NCI-H524 treated with DMSO at 0.1 percent for 48 hours (cell line): ENCODE results near the gene USH1G.
"Not testable (repeated sequence)": the region's sequence is repeated elsewhere in the genome, so short reads cannot be mapped to it uniquely, and the experiment has no call there.

Experiments
- DNase-seq: peaks from one replicate; lab custom pipeline; 2025; lab: John Stamatoyannopoulos, UW

The USH1G gene

GRCh38 chr17:74930535-74931036, 7.5 kb upstream of the USH1G start:
- DNase-seq = no peak

GRCh38 chr17:74928786-74929185, 5.7 kb upstream of the USH1G start:
- no peak for DNase-seq

GRCh38 chr17:74925242-74925641, 2.2 kb upstream of the USH1G start:
- no peak for DNase-seq

- no peak for DNase-seq
Observed at GRCh38 chr17:74924250-74924948, 1.3 kb upstream of the USH1G start, which contains the start of gene OTOP2. Gene OTOP2 (plus strand): TSS chr17:74924273. CDS start chr17:74924633, 360 bp downstream.

- no peak for DNase-seq
Observed at GRCh38 chr17:74923538-74924249, 639 bp upstream of the USH1G start.

- DNase-seq = no peak
Observed at GRCh38 chr17:74922172-74922571, 883 bp downstream of the USH1G start.

GRCh38 chr17:74921769-74922168, 1.3 kb downstream of the USH1G start:
- DNase-seq = no peak

- DNase-seq = no peak
Observed at GRCh38 chr17:74921026-74921681, 1.9 kb downstream of the USH1G start.

GRCh38 chr17:74920642-74921025, 2.4 kb downstream of the USH1G start:
- no peak for DNase-seq

- DNase-seq = no peak
Observed at GRCh38 chr17:74920306-74920620, 2.8 kb downstream of the USH1G start.

- no peak for DNase-seq
Observed at GRCh38 chr17:74919440-74920305, 3.4 kb downstream of the USH1G start.

GRCh38 chr17:74918906-74919305, 4.1 kb downstream of the USH1G start:
- no peak for DNase-seq

GRCh38 chr17:74917430-74917829, 5.6 kb downstream of the USH1G start:
- no peak for DNase-seq

GRCh38 chr17:74916851-74917199, 6.2 kb downstream of the USH1G start:
- no peak for DNase-seq

GRCh38 chr17:74916136-74916850, 6.8 kb downstream of the USH1G start:
- no peak for DNase-seq

GRCh38 chr17:74911423-74911822, 11.6 kb downstream of the USH1G start:
- DNase-seq = not testable (repeated sequence)

- not testable (repeated sequence) for DNase-seq
Observed at GRCh38 chr17:74909097-74909496, 14.0 kb downstream of the USH1G start.

- no peak for DNase-seq
Observed at GRCh38 chr17:74907012-74907411, 16.0 kb downstream of the USH1G start.

- not testable (repeated sequence) for DNase-seq
Observed at GRCh38 chr17:74906214-74906793, 16.8 kb downstream of the USH1G start.

GRCh38 chr17:74904687-74905409, 18.2 kb downstream of the USH1G start:
- no peak for DNase-seq
